HG03565 (cell line): Measurements from ENCODE around the gene SLC25A31.

Experiments
- ATAC-seq: cut with Tn5 transposase; IDR thresholded peaks from one replicate; pipeline ENCODE4 v1.9.1; 2021; ENCODE audit warnings: mild to moderate bottlenecking, moderate library complexity; ENCODE audit not compliant: unreplicated experiment

The SLC25A31 gene

DNA sequence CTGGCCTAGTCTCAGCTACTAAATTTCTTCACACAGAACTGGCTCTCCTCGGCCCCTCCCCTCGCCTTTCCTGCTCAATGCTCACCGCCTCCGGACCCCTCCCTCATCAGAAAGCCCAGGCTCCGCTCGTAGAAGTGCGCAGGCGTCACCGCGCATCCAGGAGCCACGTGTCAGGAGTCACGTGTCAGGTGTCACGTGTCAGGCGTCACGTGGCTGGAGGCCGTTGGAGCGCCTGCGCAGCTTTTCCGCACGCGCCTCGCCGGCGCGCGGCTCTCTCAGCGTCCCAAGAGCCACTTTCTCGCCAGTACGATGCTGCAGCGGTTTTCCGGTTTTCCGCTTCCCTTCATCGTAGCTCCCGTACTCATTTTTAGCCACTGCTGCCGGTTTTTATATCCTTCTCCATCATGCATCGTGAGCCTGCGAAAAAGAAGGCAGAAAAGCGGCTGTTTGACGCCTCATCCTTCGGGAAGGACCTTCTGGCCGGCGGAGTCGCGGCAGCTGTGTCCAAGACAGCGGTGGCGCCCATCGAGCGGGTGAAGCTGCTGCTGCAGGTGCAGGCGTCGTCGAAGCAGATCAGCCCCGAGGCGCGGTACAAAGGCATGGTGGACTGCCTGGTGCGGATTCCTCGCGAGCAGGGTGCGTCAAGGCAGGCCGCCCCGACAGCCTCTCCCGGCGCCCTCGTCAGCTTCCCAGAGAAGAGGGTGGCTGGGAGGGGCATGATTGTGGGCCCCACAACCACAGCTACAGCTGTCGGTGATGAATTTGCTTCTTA lies at the start of gene SLC25A31:
TSS of gene SLC25A31 (plus strand) at position 259 of the 772 bp plus-strand sequence. CDS start at position 405, 146 bp downstream.
- no peak for ATAC-seq

GRCh38 chr4:127685292-127685691 lies 44.9 kb upstream of the SLC25A31 start:
- no peak for ATAC-seq

- ATAC-seq: no peak
Measured at GRCh38 chr4:127686658-127687057, 43.5 kb upstream of the SLC25A31 start.

- ATAC-seq: no peak
Measured at GRCh38 chr4:127687580-127687979, 42.6 kb upstream of the SLC25A31 start.

DNA sequence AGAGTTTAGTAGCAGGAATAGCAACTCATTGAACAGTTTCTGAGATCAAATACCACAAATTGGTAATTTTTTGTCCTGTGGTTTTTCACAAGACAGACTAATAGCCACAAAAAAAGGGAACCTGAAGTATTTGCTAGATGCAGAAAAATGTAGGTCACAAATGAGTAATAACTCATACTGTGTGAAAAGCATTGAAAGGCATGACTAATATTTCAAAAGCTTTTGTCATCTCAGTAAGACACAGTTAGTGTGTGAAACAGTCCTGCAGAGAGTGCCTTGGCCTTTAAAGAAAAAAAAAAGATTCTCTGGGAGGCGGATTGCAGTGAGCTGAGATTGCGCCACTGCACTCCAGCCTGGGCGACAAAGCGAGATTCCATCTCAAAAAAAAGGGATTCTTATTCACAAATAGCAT lies 31.4 kb upstream of the SLC25A31 start:
- peak; percentile 100 for ATAC-seq

- ATAC-seq: no peak
Measured at GRCh38 chr4:127708985-127709384, 21.2 kb upstream of the SLC25A31 start.

- no peak for ATAC-seq
Measured at GRCh38 chr4:127709456-127709855, 20.7 kb upstream of the SLC25A31 start.

- no peak for ATAC-seq
Measured at GRCh38 chr4:127731406-127731805, 1.2 kb downstream of the SLC25A31 start.

GRCh38 chr4:127732623-127733328 lies 2.6 kb downstream of the SLC25A31 start:
- ATAC-seq: peak; percentile 82

DNA sequence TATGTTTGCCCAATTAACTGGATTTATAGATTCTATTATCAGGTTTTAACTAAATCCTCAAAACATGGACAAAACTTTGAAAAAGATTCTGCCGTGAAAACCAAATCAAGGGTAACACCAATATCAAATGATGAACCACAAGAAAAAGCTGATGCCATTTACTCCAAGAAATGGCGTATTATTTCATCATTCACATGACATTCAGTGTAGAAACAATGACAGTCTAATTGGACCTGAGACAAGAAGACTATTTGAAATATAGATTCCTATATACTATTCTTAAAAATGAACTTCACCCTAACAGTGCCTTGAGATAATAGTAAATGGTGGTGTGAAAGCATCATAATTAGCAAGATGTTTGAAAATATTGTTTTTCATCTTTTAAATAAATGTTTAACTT lies 4.8 kb downstream of the SLC25A31 start:
- ATAC-seq: no peak

GRCh38 chr4:127737295-127737694 lies 7.1 kb downstream of the SLC25A31 start:
- ATAC-seq: no peak

- no peak for ATAC-seq
Measured at GRCh38 chr4:127741247-127741646, 11.0 kb downstream of the SLC25A31 start.

- no peak for ATAC-seq
Measured at GRCh38 chr4:127747883-127748282, 17.7 kb downstream of the SLC25A31 start.

DNA sequence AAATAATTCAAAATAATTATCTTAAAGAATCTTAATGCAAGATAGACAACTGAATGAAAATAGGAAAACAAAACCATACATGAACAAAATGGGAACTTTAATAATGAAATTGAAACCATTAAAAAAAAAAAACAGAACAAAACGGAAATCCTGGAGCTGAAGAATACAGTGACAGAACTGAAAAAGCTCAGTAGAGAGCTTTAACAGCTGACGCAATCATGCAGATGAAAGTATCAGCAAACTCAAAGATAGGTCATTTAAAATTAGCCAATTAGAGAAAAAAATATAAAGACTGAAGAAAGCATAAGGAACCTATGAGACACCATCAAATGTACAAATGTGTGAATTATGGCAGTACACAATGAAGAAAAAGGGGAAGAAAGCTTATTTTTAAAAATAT lies 18.8 kb downstream of the SLC25A31 start:
- ATAC-seq: no peak

DNA sequence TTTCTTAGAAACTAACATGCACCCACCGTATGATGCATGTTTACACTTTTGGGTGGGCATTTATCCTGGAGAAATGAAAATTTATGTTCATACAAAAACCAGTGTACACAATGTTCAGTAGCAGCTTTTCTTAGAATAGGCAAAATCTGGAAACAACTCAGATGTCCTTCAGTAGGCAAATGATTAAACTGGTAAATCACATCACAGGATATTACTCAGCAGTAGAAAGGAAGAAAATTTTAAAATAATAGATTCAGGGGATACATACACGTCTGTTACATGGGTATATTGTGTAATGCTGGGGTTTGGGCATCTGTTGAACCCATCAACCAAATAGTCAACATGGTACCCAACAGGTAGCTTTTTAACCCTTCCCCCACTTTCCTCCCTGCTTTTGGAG lies 26.7 kb downstream of the SLC25A31 start:
- ATAC-seq: no peak

DNA sequence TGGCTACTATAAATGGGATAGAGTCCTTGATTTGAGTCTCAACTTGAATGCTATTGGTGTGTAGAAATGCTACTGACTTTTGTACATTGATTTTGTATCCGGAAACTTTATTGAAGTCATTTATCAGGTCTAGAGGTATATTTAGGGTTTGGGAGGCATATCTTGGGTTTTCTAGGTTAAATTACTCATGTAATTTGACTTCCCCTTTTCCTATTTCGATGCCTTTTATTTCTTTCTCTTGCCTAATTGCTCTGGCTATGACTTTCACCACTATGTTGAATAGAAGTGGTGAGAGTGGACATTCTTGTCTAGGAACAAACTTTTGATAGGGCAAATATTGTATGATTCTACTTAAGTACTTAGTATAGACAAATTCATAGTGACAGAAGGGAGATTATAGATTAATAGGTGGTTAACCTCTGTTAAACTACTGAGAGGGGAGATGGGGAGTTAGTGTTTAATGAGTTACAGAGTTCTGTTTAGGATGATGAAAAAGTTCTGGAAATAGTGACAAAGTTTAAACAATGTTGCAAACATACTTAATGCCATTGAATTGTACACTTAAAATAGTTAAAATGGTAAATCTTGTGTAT lies 29.1 kb downstream of the SLC25A31 start:
- ATAC-seq: peak; percentile 52

DNA sequence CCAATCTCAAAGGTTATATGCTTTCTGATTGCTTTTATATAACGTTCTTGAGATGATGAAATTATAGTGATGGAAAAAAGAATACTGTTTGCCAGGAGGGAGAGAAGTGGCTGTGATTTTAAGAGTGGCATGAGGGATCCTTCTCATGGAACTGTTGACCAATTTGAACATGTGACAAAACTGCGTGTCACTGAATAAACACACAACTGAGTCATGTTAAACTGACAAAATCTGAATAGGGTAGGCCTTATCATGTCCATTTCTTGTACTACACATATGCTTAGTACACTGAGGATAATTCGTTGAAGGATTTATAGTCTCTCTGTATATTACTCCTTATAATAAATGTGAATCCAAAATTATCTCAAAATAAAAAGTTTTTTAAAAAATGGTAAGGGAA lies 29.7 kb downstream of the SLC25A31 start:
- no peak for ATAC-seq

GRCh38 chr4:127771535-127772275 lies 41.5 kb downstream of the SLC25A31 start:
- ATAC-seq: no peak

GRCh38 chr4:127772769-127773671 lies 42.8 kb downstream of the SLC25A31 start:
- no peak for ATAC-seq

- no peak for ATAC-seq
Measured at GRCh38 chr4:127775843-127776242, 45.6 kb downstream of the SLC25A31 start.
